ENCODE results near the gene C2orf81. TPM values are rescaled to one million over a fixed set of nuclear protein-coding genes. Genes with fewer than 3 reads are reported as not detected.
A peak's percentile ranks its signal among the peaks of the same experiment; 100 is the strongest.

The C2orf81 gene
- total and polyA plus RNA-seq, 8 donors, result 0.87 to 6.5 (median 2.0) TPM

DNA sequence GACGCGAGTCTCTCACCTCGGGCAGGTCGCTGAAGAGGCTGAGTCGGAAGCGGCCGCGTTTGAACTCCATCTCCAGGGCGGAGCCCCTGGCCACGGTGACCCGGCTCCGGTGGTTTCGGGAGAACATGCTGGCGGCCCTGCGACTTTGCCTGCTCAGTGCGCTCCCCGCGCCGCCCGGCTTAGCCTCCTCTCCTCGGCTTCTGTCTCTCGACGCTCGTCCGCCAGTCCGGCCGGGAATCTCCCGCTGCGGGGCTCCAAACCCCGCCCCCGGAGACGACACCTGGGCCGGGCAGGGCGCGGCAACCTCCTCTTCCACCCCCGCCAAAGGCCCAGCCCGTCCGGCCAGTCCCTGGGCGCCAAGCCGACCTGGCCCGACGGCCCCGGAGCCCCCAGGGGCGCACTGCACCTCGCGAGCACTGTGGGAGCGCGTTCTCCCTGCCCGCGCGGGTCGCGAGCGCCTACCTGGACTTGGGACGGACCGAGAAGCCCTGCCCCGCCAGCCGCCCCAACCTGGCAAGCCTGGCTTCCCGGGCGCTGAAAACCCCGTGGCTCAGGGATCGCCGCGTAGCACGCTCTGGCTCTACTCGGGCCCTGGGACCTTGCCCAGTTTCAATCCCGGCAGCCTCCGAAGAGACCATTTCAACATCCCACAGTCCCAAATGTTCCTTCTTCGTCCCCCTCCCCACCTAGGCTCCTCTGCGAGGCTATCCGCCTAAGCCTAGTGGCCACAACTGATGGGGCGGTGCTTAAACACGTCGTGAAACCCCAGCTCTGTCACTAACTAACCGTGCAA is 20.5 kb upstream of the C2orf81 start, which contains the start of gene RTKN:
RTKN (minus strand) TSS at position 248 of the 793 bp plus-strand sequence; CDS start at position 127, 121 bp downstream.
- TF ChIP-seq, protein P1, sequence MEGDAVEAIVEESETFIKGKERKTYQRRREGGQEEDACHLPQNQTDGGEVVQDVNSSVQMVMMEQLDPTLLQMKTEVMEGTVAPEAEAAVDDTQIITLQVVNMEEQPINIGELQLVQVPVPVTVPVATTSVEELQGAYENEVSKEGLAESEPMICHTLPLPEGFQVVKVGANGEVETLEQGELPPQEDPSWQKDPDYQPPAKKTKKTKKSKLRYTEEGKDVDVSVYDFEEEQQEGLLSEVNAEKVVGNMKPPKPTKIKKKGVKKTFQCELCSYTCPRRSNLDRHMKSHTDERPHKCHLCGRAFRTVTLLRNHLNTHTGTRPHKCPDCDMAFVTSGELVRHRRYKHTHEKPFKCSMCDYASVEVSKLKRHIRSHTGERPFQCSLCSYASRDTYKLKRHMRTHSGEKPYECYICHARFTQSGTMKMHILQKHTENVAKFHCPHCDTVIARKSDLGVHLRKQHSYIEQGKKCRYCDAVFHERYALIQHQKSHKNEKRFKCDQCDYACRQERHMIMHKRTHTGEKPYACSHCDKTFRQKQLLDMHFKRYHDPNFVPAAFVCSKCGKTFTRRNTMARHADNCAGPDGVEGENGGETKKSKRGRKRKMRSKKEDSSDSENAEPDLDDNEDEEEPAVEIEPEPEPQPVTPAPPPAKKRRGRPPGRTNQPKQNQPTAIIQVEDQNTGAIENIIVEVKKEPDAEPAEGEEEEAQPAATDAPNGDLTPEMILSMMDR (IDR thresholded peaks at IDR 0.05), result no peak
- no peaks in the 10 kb centered on the region for H3K36me3 ChIP-seq
- FAIRE-seq, result no peak
- peaks cover 0 to 22% (median 9%) of the 10 kb centered on the region in 3 donors for H3K4me1 ChIP-seq
- no peaks in the 10 kb centered on the region for H3K9me3 ChIP-seq
- H3K4me3 ChIP-seq, result peak within 1 kb of the TSS; percentile 70 to 80 (median 74)
- no peaks in the 10 kb centered on the region for H3K27me3 ChIP-seq
- WGBS, 2 donors, result 2 to 4% methylated on average over 60 to 75 of the region's 75 CpGs
- peak; percentile 69 to 81 (median 74) for ATAC-seq
- intact Hi-C loops (cut with DNase I), result no loop called here
- H3K27ac ChIP-seq, result peak within 1 kb of the TSS; percentile 94 to 99 (median 98)
- DNase-seq, result peak; percentile 78 to 91 (median 84)

DNA sequence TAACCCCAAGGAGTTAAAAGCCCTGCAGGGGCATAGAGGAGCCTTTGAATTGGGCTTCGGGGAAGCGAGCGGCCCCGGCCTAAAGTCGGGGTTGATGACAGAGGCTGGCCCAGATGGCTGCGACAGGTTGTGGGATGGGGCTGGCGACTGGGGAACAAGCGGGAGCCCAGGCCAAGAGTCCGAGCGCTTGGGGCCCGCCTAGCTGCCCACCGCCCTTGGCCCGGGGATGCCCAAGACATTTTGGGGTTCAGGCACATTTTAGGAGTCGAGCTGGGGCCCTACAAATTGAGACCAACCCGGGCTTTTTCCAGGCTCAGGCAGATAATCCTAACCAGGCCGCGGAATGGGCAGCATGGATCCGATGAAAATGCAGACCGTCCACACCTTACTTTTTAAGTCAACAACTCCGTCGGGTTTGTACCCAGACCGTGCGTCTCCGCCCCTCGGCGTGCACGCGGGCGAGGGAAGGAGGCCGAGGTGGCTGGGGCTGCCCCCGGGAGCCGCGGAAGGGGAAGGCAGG is 19.8 kb upstream of the C2orf81 start:
- Histone ChIP-seq H3K4me3 (peak overlapping the region; percentile 70 to 80 (median 74)), H3K9me3 (no peaks in the 10 kb centered on the region), H3K36me3 (no peaks in the 10 kb centered on the region), H3K4me1 (peaks cover 0 to 22% (median 9%) of the 10 kb centered on the region in 3 donors), H3K27me3 (no peaks in the 10 kb centered on the region), H3K27ac (peak overlapping the region; percentile 94 to 99 (median 98))
- ATAC-seq (peak; percentile 8 to 34 (median 24)), FAIRE-seq (no peak), DNase-seq (no peak)
- WGBS, 2 donors, result 5% methylated on average over 33 of the region's 33 CpGs
- intact Hi-C loops (cut with DNase I), result no loop called here
- TF ChIP-seq, protein P1 (IDR thresholded peaks at IDR 0.05), result no peak

DNA sequence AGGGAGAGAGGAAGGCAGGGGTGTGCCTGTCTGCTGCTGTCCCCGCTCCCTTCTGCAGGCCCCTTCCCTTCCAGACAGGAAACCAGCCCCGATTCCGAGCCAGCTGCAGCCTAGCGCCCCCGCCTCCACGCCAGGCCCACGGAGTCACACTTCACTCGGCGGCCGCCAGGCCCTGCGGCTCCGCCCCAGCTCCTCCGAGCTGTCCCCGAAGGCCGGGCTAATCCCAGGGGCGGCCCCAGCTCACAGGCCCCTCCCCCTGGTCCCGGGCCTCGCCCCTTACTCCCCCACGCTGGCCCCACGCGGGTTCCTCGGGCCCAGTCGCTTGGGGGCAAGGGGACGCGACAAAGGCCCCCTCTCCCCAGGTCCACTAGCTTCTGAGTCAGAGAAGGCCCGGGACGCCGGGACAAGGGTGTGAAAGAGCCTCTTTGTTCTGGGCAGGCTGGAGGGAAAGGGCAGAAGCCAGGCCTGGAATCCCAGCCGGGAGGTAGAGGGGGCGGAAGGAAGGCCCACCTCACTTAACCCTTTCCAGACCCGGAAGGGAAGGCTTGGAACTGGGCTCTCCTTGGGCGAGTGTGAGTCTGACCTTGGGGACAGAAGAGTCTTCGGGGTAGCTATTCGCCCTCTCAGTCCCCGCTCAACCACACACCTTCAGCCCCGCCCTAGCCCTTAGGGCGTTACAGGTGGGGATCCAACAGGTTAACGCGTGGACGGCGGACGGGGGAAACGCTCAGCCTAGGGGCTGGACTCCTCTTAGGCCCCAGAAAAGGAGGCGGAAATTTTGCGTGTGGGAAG is 19.2 kb upstream of the C2orf81 start:
- Histone ChIP-seq H3K36me3 (no peaks in the 10 kb centered on the region), H3K4me1 (peaks cover 0 to 22% (median 9%) of the 10 kb centered on the region in 3 donors), H3K4me3 (peak overlapping the region; percentile 70 to 80 (median 74)), H3K27ac (peak overlapping the region; percentile 94 to 99 (median 98)), H3K9me3 (no peaks in the 10 kb centered on the region), H3K27me3 (no peaks in the 10 kb centered on the region)
- FAIRE-seq, result no peak
- peak; percentile 81 to 91 (median 86) for ATAC-seq
- peak; percentile 87 to 95 (median 91) for DNase-seq
- TF ChIP-seq, protein P1 (IDR thresholded peaks at IDR 0.05), result peak; percentile 10 to 39 (median 25)
- WGBS, 2 donors, result 2 to 4% methylated on average over 42 to 45 of the region's 45 CpGs
- intact Hi-C loops (cut with DNase I), result no loop called here

DNA sequence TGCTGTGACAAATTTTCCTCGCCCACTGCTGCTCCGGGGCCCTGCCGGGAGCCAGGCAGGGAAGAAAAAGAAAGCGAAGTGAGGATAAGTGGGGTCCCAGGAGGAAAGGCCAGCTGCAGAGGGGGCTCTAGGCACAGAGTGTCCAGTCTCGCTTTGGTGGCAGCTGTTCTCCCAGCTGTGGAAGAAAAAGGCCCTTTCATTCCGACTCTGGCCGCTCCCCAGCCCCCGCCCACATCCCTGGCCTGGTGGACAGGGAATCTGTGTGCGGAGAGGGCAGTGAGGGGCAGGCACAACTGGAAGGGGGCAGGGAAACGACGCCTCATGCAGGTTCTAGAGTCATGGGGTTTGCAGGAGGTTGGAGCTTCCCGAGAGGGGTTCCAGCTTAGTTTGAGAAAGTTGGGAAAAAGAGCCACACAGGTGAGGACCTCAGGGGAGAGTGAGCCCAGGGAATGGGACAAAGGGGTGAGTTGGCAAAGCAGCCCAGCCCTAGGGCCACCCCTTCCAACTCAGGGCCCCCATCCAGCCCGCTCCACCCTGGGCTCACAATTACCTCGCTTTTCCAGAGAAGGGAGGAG is 18.5 kb upstream of the C2orf81 start:
- Histone ChIP-seq H3K4me3 (peak overlapping the region; percentile 70 to 80 (median 74)), H3K9me3 (no peaks in the 10 kb centered on the region), H3K27me3 (no peaks in the 10 kb centered on the region), H3K4me1 (peaks cover 0 to 22% (median 9%) of the 10 kb centered on the region in 3 donors), H3K36me3 (no peaks in the 10 kb centered on the region), H3K27ac (peak overlapping the region; percentile 94 to 99 (median 98))
- ATAC-seq (peak in 2 of 4 donors; percentile 3 to 4), FAIRE-seq (no peak), DNase-seq (peak in 3 of 6 donors; percentile 44 to 65 (median 52))
- TF ChIP-seq, protein P1 (IDR thresholded peaks at IDR 0.05), result no peak
- intact Hi-C loops (cut with DNase I), result no loop called here
- 7% methylated on average over 12 to 14 of the region's 14 CpGs for WGBS, 2 donors

All from pancreas (tissue), 10 donors.